ENCODE data around the gene MAL.

Gene MAL

GRCh38 chr2:94996305-94997100 lies 29.0 kb upstream of the MAL start:
- TF ChIP-seq CTCF (conservative IDR thresholded peaks at IDR 0.05; ENCODE audit: low read depth, low read length), result no peak
- DNase-seq (ENCODE audit: low read depth), result no peak
- no peak overlapping the region for H3K4me3 ChIP-seq (ENCODE audit: low read depth, low read length)

DNA sequence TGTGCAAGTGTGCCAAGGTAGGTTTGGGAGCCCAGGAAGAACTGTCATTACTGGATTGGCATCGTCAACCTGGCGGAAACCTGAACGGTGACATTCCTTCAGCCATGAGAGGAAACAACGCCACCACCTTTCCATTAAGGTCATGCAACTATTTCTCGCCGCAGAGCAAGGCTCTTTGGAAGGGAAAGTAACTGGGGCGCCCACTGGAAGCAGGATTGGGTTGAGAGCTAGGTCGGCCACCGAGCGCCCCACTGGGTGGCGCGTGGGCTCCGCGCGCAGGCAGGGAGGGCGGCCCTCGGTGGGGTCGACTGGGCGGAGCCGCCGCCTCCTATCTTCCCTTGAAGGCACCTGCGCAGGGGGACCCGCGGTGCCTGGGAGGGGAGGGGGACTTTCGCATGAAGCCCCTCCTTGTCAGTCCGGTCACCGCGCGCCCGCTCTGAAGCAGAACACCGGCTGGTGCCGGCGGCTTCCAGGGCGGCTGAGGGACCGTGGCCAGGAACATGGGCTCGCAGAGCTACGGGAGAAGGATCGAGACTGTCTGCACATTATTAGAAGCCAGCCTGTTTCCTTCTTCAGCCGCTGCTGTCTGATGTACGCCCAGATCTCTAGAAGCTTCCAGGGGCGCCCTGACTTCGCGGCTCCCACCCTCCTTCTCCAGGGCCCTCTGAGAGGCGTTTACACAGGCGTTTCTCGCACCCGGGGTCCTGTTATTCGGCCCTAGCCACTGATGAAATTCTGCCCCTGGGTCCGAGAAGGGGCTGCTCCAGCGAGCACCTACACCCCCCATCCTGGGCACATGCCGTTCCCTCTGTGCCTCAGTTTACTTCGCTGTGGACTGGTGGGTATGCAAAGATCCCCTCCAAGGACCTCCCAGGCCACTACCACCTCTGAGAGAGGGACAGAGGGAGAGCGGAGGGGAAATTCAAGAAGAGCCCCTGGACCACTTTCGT lies 27.3 kb upstream of the MAL start:
- no peak for TF ChIP-seq CTCF (conservative IDR thresholded peaks at IDR 0.05; ENCODE audit: low read depth, low read length)
- no peak overlapping the region for H3K4me3 ChIP-seq (ENCODE audit: low read depth, low read length)
- DNase-seq (ENCODE audit: low read depth), result no peak

DNA sequence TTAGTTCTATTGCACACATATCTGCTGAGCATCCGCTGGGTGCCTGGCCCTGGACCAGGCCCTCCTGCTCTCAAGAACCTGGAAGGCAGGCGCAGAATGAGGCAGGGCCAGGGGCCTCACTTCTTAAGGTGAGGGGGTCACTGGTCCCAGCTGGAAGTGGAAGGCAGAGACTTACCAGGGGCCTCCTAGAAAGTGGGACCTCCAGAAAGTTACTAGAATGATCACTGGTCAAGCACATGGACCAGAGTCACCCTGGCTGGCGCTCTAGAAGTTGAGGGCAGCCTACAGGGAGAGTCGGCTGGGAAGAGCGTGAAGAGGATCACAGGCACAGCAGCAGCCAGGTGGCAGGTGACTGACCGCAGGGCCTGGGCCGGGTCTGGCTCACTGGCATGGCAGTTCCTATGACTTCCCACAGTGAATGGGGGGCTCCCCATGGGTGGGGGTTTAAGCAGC lies 26.1 kb upstream of the MAL start:
- TF ChIP-seq CTCF (conservative IDR thresholded peaks at IDR 0.05; ENCODE audit: low read depth, low read length), result no peak
- no peak for DNase-seq (ENCODE audit: low read depth)
- H3K4me3 ChIP-seq (ENCODE audit: low read depth, low read length), result no peak overlapping the region

- no peak for TF ChIP-seq CTCF (conservative IDR thresholded peaks at IDR 0.05; ENCODE audit: low read depth, low read length)
- no peak for DNase-seq (ENCODE audit: low read depth)
- H3K4me3 ChIP-seq (ENCODE audit: low read depth, low read length), result no peak overlapping the region
Measured at GRCh38 chr2:95001051-95001562, 24.4 kb upstream of the MAL start.

DNA sequence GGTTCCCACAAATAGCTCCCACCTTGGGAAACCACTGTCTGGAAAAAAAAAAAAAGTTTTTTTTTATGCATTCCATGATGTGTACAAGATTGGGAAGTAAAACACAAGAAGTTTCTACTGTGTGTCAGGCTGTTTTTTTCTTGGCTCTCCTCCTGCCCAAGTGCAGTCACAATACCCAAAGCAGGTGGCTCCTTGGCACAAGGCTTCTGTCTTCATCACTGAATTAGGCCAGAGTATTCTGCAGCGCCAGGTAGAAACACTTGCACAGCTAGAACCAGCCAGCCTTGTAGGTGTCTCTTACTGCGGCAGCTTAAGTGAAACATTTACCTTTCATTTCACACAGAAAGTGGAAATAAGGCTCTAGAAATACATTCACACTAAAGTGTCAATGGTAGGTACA lies 23.8 kb upstream of the MAL start:
- no peak for DNase-seq (ENCODE audit: low read depth)
- no peak overlapping the region for H3K4me3 ChIP-seq (ENCODE audit: low read depth, low read length)
- no peak for TF ChIP-seq CTCF (conservative IDR thresholded peaks at IDR 0.05; ENCODE audit: low read depth, low read length)

DNA sequence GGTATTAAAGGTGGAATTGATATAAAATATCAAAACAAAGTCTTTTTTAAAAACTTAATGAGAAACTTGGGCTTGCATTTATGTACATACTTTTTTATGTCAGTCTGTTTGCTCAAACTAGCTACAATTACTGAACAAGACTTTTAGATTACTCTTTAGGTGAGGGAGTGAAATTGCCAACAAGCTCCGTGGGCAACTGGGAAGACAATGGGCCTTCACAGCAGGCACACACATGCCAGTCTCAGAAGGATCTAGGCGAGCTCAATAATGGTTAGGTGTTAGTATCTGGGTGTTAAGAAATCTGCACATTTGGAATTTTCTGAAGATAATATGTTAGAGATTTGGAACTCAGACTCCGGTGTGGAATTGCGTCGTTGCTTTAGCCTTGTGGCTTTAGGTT lies 23.0 kb upstream of the MAL start:
- H3K4me3 ChIP-seq (ENCODE audit: low read depth, low read length), result no peak overlapping the region
- no peak for TF ChIP-seq CTCF (conservative IDR thresholded peaks at IDR 0.05; ENCODE audit: low read depth, low read length)
- DNase-seq (ENCODE audit: low read depth), result no peak

Data from choroid plexus epithelial cell (primary cell).